Fibroblast of peridontal ligament (primary cell): ENCODE results near the gene EPB41L4B.
"Not testable (repeated sequence)": the region's sequence is repeated elsewhere in the genome, so short reads cannot be mapped to it uniquely, and the experiment has no call there.

Experiments
- DNase-seq: peaks from one replicate; pipeline ENCODE4 v3.0.0-alpha.2; 2010; ENCODE audit errors: extremely low read depth

Gene EPB41L4B

DNA sequence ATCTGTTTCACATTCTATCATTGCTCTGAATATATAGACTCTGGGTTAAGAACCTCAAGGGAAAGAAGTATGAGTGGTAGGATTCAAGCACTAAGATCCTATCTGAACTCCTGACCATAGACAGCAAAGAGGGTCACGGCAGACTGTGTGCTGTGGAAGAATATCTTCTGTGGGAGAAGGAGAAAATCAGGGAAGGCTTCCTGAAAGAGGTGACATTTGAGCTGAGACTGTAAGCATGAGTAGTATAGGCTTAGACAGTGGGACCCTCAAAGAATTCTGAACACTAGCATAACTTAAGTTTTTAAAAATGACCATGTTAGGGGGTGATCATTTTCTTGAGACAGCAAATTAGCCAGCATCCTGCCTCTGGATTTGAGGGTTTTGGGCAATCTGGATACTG lies 157.7 kb downstream of the EPB41L4B start:
- no peak for DNase-seq

GRCh38 chr9:109162677-109163076 lies 158.2 kb downstream of the EPB41L4B start:
- no peak for DNase-seq

DNA sequence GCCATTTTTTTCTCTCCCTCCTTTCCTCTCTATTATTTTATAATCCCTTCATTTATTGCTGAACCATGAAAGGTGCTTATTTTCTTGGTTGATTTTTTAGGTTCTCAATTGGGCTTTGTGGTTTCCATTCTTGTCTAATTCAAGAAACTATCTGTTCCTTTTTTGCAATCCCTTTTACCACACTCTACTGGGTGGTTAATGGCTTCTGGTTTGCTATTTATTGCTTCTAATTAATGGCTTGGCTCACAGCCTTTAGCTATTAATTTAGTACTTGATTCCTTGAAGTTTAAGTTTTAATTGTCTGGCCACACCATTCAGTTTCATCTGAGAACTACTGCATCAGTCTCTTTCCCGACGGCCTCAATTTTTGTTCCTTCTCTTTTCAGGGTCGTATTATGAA lies 159.4 kb downstream of the EPB41L4B start:
- DNase-seq: no peak

GRCh38 chr9:109159583-109159982 lies 161.3 kb downstream of the EPB41L4B start:
- no peak for DNase-seq

GRCh38 chr9:109158651-109159050 lies 162.2 kb downstream of the EPB41L4B start:
- DNase-seq: peak; percentile 89

DNA sequence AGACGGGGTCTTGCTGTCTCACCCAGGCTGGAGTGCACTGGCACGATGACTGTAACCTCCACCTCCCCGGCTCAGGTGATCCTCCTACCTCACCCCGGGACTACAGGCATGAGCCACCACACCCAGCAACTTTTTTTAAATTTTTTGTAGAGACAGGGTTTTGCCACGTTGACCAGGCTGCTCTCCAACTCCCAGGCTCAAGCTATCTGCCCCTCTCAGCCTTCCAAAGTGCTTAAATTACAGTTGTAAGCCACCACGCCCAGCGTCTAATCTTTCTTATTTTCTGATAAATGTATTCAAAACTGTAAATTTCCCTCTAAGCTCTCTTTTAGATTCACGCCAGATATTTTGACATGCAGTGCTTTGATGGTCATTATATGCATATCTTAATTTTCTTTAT lies 164.2 kb downstream of the EPB41L4B start:
- DNase-seq: no peak

- no peak for DNase-seq
These were observed 169.8 kb downstream of the EPB41L4B start for GRCh38 chr9:109150925-109151545.

DNA sequence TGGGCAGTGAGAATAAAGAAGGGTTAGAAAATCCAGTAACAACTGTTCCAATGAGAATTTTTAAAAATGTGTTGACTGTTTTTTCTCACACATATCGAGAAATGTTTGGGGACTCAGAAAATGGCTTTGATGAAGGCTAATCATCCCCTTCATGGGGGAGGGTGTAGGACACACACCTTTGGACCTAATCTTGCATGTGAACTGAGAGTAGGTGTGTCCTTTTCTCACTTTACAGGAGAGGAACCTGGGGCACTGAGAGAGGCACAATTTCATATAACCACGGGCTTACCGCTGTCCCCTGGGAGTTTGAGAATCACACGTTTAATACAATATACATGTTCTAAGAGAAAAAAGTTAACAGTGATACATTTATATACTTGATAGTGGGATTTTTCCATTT lies 171.1 kb downstream of the EPB41L4B start:
- DNase-seq: no peak

DNA sequence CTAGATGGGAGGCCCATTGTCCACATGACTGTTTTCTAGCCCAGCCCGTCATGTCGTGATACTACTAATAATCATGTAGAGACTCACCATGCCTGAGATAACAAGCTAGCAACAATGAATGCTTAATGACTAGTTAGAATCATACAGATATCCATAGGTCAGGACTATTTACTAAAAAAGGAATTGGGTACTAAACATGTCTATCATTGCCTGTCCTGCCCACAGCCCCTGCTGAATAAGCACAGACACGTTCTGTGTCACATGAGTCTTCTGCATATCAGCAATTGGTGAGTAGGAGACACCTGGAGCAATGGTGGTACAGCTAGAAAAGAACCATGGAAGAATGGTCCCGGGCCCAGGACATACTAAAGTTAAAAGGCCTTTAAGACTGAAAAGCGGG lies 171.8 kb downstream of the EPB41L4B start:
- no peak for DNase-seq

GRCh38 chr9:109145051-109145450 lies 175.8 kb downstream of the EPB41L4B start:
- no peak for DNase-seq

DNA sequence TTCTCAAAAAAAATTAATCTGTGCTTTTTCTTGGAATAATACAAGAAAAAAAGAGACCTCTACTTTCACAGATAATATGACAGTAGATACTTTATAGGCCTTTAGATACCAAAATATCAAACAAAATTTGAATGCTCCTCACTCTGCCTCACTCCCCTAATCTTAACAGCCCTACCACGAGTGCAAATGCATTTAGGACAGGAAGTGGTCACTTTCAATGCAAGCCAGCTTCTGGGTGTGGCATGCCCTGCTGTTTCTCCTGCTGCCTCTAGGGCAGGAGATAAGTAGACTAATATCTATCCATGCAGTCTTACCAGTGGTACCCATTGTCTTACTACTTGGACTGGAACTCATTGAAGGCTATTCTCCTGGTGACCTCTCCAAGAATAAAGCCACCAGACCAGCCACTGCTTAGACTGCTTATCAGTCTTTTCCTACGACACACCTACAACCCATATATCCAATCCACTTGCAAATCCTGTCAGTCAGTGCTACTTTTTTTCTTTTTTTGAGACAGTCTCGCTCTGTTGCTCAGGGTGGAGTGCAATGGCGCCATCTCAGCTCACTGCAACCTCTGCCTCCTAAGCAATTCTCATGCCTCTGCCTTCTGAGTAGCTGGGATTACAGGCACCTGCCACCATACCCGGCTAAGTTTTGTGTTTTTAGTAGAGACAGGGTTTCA lies 176.8 kb downstream of the EPB41L4B start:
- DNase-seq: no peak

DNA sequence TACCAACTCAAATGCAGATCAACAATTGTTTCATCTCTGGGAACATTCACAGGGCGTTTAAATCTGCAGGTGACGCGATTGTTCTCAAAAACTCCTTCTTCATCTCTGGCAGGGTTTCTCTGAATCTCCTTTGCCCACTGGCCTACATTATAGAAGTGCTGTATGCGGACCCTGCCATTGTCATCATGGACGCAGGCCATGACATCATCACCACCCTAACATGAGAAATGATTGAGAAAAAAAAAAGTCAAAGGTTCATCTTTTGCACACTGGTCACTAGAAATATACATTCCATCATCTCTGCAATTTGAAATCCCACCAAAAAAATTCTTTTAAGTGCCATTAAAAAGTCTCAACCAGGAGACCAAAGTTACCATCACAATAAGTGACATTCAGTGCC lies 179.5 kb downstream of the EPB41L4B start:
- DNase-seq: no peak

DNA sequence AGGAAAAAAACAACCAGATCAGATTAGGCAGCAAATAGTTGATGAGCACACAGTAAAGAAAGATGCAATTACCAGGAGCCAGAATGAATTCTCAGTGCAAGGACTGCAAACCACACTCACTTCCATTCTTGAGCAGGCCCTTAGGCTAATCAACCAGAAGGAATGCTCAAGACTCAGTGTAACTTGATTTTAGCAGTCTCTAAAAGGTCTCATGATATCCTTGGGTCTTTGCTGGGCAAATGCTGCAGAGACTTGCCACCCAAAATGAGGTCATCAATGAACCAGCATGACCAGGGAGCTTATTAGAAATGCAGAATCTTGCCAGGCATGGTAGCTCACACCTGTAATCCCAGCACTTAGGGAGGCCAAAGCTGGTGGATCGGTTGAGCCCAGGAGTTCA lies 181.0 kb downstream of the EPB41L4B start:
- DNase-seq: no peak

GRCh38 chr9:109138421-109138820 lies 182.4 kb downstream of the EPB41L4B start:
- DNase-seq: no peak

DNA sequence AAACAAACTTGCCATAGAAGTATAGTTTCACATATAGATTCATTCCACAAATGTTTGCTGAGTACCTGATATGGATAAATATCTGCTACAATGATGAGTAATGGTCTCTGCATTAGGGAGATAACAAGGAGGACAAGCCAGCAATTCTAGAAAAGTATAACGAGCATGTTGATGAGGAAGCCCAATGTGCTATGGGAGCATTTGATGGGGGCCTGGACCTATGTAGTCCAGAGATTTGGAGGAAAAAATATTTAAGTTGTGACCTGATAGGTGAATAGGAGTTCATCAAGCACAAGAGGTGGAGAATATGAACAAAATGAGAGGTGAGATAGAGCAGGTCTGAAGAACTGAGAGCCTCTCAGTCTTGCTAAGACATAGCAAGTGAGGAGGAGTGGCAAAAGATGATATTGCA lies 186.7 kb downstream of the EPB41L4B start:
- DNase-seq: no peak

- DNase-seq: no peak
These were observed 187.3 kb downstream of the EPB41L4B start for GRCh38 chr9:109133533-109133932.

GRCh38 chr9:109132567-109133021 lies 188.3 kb downstream of the EPB41L4B start:
- DNase-seq: no peak

DNA sequence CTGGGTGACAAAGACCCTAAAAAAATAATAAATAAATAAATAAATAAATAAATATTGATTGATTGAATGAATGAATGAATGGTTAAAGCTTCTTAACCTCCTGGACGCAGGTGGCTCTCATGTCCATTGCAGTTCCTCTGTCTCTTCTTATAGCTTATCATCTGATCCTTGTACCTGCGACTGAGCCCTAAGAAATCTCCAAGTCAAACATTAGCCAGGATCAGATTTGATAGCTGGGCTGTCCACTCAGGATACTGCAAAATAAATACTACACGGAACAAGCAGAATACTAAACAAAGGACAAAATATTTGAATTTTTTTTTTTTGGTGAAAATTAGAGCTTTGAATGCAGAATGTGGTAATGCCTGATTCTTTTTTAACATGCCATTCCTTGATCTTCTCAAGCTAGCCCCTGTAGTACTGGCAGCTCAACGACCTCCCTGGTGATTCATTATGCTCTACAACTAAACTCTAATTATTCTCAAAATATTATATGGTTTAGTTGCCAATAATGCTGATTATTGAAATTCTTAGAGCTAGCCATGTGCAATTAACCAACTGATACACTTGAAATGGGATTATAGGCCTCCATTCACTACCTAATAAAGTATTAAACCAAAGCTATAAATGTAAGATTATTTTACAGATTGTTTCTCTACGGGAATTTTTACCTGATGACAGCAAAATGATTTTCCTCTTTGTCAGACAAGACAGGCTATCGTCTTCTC lies 191.2 kb downstream of the EPB41L4B start:
- DNase-seq: no peak

- DNase-seq: not testable (repeated sequence)
These were observed 194.2 kb downstream of the EPB41L4B start for GRCh38 chr9:109126671-109127070.

DNA sequence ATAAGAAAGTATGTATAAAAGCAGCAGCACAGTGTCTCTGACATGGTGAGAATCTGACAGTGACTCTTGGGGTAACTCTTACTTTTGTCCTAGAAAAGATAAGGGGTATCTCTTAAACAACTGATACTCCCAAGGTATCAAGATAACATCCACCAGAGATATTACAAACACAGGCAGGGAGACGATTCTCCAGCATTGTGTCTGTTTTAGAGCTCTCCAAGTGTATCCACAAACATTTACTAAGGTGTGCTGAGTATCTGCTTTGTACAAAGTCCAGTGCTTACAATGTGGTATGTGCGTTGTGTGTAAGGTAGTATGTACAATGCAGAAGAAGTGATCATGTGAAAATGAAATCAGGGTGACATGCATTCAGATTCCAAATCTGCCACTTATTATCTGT lies 196.7 kb downstream of the EPB41L4B start:
- no peak for DNase-seq

DNA sequence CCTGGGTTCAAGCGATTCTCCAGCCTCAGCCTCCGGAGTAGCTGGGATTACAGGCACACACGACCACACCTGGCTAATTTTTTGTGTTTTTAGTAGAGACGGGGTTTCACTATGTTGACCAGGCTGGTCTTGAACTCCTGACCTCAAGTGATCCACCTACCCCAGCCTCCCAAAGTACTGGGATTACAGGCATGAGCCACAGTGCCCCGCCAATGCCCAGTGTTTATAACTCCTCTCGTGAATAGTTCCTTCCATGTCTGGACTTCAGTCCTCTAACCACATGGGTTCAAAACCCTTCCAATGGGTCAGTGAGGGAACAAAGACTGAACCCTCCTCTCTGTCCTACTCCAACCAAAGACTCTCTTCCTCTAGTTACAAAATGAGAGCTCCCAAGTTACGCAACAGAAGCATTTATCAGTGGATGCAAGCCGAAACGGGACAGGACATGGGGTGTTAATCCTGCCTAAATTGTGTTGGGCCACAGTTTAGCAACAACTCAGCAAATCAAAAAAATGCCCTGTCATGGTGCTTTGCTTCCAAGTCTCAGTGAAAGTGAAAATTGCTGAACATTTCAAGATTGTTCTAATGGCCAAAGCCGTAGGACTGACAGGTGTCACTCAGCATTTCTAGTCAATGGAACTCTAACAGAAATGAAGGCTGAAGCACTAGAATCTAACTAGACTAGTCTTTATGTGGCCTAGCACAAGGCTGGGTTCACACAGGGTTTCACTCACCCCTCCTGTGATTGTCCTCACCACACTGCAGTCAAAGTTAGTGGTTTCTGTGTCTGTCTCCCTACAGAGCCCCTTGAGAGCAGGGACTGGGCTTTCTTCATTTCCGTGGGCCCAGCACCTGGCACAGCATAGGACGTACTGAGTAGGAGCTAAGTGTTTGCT lies 197.9 kb downstream of the EPB41L4B start:
- no peak for DNase-seq
